NCI-H510A treated with DMSO at 0.1 percent for 48 hours (cell line): ENCODE data around the gene C1QTNF6.

Experiments used
- DNase-seq: peaks from one replicate; lab custom pipeline; 2025; lab: John Stamatoyannopoulos, UW

C1QTNF6 gene

DNA sequence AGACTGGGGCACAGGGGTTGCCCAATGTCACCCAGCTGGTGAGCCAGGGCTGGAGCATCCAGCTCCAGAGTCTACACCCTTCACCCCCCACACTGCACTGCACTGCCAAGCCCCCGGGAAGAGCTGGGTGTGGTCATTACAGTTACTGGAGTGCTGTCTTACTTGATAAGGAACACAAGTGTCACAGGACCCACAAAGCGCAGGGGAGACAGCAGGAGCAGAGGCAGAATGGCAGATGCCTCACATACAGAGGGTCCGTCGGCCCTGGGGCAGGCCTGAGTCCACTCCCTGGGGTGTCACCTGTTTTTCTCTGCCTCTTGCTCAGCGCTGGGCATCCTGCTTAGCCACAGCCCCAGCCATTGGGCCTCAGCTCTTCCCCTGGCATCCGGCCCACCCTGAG lies 46.1 kb downstream of the C1QTNF6 start:
- DNase-seq: no peak

GRCh38 chr22:37141476-37141875 lies 46.6 kb downstream of the C1QTNF6 start:
- DNase-seq: no peak

DNA sequence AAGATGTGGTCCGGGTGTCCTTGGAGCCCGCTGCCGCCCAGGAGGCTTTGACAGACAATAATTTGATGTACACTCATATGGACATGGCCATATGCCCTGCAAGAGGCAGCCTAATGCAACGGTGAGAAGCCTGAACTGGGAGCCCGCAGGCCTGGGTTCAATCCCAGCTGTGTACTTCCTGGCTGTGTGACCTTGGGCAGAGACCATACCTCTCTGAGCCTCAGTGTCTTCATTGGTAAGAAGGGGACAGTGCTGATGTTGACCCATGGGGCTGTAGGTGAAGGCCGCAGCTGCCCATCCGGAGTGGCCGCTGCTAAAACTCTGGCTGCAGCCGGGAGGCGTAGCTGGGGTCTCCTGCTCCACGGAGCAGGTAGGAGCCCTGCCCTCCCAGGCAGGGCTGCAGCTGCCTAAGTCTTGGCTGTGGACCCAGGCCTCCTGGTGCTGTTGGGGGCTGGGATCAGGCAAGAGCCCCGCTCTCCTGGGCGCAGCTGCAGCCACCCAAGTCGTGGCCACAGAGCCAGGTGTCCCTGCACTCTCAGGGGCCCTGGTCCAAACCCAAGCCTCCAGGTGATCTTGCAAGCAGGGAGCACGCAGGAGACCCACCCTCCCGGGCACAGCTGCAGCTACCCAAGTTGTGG lies 47.2 kb downstream of the C1QTNF6 start:
- no peak for DNase-seq

- DNase-seq: no peak
Measured at GRCh38 chr22:37139762-37140161, 48.3 kb downstream of the C1QTNF6 start.

DNA sequence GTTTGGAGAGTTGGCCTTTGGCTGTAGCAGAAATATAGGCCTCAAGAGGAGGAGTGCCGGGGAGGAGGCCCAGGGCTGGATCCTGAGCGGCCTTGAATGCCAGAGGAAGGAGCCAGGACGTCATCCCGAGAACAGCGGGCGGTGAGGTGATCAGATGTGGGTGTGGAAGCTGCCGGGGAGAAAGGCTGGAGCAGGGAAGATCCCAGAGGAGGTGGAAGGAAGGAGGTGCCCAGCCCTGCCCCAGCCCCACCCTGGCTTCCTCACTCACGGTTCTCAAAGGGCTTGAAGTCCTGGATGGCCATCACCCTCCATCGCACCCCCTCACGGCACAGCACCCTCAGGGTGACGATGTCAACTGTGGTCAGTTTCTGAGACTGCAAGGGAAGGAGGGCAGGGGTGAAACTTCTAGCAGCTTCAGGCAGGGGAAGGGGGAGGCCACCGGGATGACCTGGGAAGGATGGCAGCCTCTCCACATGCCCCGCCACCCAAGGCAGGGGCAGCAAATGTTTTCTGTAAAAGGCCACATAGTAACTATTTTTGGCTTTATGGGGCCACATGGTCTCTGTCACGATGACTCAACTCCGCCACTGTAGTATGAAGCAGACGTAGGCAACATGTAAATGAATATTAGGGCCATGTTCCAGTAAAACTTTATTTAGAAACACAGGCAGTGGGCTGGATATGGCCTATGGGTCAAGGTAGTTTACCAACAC lies 49.0 kb downstream of the C1QTNF6 start:
- DNase-seq: no peak

GRCh38 chr22:37137903-37138665 lies 50.0 kb downstream of the C1QTNF6 start:
- no peak for DNase-seq

DNA sequence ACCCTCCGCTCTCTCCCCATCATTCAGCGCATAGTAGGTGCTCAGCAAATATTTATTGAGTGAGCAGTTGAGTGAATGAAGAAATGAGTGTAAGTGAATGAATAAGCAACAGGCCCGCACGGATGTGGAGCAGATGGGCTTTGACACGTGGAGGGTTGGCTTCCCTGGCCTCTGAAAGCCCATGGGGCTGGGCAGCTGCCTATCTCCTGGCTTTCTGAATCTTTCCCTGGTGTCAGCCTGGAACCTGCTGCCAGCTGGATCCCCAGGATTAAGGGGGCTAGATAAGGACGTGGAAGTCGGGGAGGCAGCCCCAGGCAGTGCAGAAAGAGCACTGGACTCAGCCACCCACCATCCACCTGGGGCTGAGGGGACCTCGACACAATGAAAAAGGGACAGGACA lies 50.9 kb downstream of the C1QTNF6 start:
- DNase-seq: no peak

DNA sequence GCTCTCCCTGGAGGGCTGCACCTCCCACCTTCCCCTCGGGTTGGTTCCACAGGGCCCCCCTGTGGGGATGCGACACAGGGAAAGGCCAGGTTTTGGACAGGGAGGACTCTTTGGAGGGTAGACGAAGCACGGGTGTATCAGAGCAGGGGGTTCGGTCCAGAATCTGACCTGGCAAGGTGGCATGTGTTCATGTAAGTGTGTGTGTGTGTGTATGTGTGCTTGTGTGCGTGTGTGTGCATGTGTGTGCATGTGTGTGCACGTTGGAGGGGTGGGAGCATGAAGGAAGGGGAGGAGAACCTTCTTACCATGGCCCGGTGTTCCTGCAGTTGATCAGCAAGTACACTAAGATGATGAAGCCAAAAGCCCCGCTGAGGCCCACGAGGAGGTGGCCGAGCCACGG lies 53.0 kb downstream of the C1QTNF6 start:
- DNase-seq: no peak

- no peak for DNase-seq
Measured at GRCh38 chr22:37133304-37134018, 54.6 kb downstream of the C1QTNF6 start.

DNA sequence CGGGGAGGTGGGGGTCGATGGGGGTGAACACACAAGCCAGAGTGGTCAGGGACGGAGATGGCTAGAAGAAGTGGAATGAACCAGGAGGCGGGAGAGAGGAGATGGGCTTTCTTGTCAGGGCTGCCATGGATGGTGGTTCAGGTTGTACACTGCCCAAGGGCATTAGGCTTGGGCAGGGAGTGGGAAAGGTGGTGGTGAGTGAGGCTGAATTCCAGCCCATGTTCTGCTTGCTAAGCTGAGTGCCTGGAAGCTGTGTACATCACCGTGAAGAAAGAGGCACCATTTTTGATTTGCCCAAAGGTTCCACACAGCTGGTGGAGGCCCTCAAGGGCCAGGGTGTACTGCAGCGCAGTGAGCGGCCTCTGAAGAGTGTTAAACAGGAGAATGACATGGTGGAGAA lies 55.3 kb downstream of the C1QTNF6 start:
- DNase-seq: no peak
